GM18520 (cell line): ENCODE data around the gene NAPSA.

Experiments
- ATAC-seq: cut with Tn5 transposase; IDR thresholded peaks from one replicate; pipeline ENCODE4 v1.9.1; 2021; ENCODE audit not compliant: unreplicated experiment

NAPSA gene

DNA sequence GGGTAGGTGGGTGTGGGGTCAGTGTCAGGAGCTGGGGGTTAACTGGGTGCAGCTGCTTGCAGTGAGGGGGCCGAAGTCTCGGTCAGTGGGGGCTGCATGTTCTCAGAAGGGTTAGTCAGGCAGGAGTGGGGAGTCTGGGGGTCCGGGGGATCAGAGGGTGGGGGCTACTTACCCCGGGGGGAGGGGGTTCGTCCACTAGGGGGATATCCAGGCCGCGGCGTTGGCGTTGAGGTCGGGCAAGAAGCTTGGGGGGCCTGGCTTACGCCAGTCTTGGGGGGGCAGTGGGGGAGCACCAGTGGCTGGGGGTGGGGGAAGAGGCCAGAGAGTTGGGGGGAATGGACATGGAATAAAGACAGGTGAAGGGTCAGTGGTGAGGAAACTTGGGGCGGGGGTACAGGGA lies 45.4 kb downstream of the NAPSA start:
- ATAC-seq = no peak

GRCh38 chr19:50319156-50319555 lies 46.3 kb downstream of the NAPSA start:
- ATAC-seq = no peak

GRCh38 chr19:50318438-50318837 lies 47.0 kb downstream of the NAPSA start:
- no peak for ATAC-seq

GRCh38 chr19:50317115-50317514 lies 48.3 kb downstream of the NAPSA start:
- ATAC-seq = no peak

GRCh38 chr19:50315773-50316448 lies 49.5 kb downstream of the NAPSA start:
- no peak for ATAC-seq

DNA sequence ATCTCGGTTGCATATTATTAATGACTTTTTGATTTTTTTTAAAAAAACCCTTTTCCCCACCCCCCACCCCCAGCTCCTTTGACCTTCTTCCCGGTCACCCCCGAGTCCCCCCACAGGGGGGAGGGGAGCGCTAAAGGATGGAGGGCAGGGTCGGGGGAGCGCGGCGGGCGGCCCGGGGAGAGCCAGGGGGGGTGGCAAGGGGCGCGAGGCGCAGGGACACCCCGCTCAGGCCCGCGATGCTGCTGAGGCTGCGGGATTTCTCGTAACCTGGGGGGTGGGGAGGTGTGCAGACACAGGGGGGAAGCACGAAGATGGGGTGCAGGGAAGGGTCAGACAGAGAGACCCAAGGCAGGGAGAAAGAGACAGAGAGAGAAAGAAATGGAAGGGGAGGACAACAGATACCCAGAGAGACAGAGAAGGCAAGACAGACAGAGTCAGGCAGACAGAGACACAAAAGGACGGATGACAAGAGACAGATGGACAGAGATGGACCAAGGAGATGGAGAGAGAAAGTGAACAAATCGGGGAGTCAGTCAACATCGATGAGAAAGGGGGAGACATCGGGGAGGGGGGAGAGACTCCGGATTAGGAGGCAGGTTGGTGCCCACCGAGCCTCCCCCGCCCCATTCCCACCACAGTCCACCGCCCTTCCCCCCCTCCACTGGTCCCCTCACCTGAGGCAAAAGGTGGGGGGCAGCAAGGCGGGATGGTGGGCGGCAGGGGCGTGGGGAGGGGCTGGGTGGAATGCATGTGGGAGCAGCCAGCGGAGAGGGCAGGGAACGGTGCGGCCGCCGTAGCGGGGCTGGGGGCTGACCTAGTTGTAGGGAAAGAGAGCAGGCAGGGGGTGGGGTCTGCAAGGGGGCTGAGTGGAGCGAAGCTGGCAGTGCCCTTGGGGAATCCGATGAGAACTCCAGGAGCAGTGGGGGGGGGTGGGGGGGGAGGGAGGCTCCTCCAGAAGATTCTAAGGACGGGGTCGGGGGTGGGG lies 50.4 kb downstream of the NAPSA start:
- no peak for ATAC-seq

- no peak for ATAC-seq
These were observed 51.5 kb downstream of the NAPSA start for GRCh38 chr19:50313812-50314536.

DNA sequence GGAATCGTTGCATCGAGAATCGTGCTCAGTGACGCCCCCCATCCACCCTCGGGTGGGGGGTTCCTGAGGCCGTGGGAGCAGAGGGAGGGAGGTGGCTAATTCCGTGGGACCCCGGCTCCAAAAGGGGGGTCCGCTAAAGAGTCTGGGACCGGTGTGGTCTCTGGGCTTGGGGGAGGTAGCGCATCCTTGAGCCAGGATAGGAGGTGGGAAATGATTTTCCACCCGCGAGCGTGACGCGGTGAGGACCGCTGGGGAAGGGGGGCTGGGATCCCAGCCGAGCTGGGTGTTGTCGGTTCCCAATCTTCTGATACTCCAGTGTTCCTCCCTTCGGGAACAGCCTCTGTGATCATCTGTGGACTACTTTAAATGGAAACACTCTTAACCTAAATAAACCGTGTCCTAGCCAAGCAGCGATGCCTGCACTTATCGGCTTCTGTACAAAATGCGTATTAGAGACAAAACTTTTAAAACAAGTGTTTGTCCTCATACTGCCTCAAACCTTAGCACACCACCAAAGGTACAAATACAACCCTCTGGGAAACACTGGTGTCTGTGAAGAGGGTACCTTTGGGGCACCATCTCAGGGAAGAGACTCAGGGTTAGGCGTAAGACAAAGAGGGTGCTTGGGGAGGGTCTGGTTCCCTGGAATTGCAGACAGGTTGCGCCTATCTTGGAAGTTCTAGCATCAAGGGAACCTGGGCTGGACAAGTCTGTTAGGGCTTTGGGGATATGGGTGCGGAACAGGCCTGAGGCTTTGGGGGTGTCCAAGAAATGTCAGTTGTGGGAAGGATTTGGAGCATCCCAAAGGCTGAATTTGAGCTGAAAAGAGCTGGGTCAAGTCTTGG lies 52.2 kb downstream of the NAPSA start:
- no peak for ATAC-seq

DNA sequence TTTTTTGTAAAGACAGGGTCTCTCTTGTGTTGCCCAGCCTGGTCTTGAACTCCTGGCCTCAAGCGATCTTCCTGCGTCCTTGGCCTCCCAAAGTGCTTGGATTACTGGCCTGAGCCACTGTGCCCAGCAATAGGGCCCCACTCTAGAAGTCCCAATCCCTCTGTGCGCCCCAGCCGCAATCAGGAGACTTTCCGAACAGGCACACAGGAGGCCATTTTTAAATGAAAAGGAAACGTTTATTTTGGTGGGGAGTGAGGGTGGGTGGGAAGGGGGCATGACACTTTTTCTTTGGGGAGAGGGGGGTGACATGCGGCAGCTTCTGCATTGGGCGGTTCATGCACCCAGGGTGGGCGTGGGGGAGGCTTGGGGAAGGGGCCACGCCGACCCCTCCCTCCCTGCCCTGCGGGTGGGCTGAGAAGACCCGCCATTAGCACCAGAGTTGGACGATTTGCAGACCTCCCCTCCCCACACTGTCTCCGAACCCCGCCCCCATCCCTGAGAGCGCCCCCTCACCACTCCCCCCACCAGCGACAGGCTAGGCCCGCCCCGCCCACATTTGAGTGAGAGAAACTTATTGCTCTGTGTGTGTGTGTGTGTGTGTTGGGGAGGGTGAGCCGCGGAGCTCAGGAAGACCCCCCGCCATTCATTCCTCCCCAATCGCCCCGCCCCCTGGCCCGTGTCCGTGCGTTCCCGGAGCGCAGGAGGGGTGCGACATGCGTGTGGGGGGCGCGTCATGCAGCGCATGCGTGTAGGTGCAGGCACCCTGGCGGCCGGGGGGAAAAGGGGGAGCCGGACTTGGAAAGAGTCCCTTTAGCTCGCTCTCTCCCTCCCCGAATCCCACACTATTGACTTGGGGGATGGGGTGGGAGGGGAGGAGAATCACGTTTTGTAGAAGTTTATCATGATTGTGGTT lies 53.5 kb downstream of the NAPSA start:
- ATAC-seq = no peak

DNA sequence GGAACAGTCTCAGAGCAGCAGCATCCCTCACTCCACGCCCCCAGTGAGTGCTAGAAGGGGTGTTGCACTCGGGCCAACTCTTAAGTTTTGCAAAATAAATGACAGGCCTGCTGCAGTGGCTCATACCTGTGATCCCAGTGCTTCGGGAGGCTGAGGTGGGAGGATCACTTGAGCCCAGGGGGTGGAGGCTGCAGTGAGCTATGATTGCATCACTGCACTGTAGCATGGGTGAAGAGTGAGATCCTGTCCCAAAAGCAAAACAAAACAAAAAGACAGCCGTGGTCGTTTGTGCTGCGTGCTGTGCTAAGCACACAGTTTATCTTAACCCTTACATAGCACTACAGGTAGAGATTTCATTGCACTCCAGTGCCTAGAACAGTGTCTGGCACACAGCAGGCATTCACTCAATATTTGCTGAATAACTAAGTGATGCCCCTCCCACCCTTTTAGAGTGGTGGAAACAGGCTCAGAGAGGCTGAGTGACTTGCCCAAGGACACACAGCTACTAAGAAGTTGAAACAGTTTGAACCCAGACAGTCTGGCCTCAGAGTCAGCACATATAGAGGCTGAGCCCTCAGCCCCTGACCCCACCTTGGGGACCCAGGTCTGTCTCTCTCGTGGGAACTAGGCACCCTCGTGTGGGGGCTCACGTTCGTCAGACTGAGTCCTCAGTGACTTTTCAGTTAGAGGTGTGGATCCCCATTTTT lies 54.5 kb downstream of the NAPSA start:
- ATAC-seq = no peak

GRCh38 chr19:50309396-50310125 lies 55.9 kb downstream of the NAPSA start:
- ATAC-seq = no peak

DNA sequence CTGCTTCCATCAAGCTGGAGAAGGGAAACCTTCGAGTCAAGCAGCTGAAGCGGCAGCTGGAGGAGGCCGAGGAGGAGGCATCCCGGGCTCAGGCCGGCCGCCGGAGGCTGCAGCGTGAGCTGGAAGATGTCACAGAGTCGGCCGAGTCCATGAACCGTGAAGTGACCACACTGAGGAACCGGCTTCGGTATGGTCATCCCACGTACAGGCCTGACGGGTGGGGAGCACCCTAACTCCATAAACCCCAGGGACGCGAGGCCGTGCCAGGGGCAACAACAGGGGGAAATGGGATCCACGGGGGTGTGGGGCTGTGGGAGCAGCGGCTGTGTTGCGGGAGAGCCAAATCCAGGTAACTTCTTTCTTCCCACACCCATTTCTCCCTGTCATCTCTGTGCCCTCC lies 56.4 kb downstream of the NAPSA start:
- ATAC-seq = no peak
